ENCODE data around the gene MGLL. TPM values are rescaled to one million over a fixed set of nuclear protein-coding genes. Genes with fewer than 3 reads are reported as not detected.
A peak's percentile ranks its signal among the peaks of the same experiment; 100 is the strongest.

MGLL gene
- total and polyA plus RNA-seq, 4 donors, result 9.4 to 277 (median 74.2) TPM

GRCh38 chr3:127684871-127685707 lies 137.2 kb downstream of the MGLL start:
- no peak overlapping the region for H3K9ac ChIP-seq (ENCODE audit: low read depth in 1 of 2, low read length in 2 of 2)
- H3K4me1 ChIP-seq (ENCODE audit: control insufficient read depth in 4 of 4, insufficient read depth in 4 of 4, low read length in 3 of 4), result no peaks in the 10 kb centered on the region
- peak; percentile 66 for DNase-seq (ENCODE audit: low spot score)
- TF ChIP-seq TAF1 (conservative IDR thresholded peaks at IDR 0.05), result no peak
- no peak for TF ChIP-seq REST (IDR thresholded peaks at IDR 0.05)
- no peak for TF ChIP-seq FOXA1 (IDR thresholded peaks at IDR 0.05)
- TF ChIP-seq RXRA (IDR thresholded peaks at IDR 0.05), result no peak
- TF ChIP-seq EGR1 (IDR thresholded peaks at IDR 0.05; ENCODE audit: low read depth in 2 of 2), result no peak
- no peak for TF ChIP-seq ZBTB33 (IDR thresholded peaks at IDR 0.05)
- no peak for TF ChIP-seq GABPA (IDR thresholded peaks at IDR 0.05 in 1 of 2, conservative IDR thresholded peaks at IDR 0.05 in 1 of 2)
- H3K27ac ChIP-seq (ENCODE audit: low read depth in 1 of 2, low read length in 2 of 2), result no peak overlapping the region
- WGBS, result 73% methylated on average over 22 of the region's 22 CpGs
- no peaks in the 10 kb centered on the region for H3K36me3 ChIP-seq (ENCODE audit: control insufficient read depth in 4 of 4, insufficient read depth in 3 of 4, low read depth in 1 of 4, low read length in 3 of 4)
- no peak overlapping the region for H3K4me3 ChIP-seq (ENCODE audit: low read depth in 1 of 3, low read length in 3 of 3)
- H3K9me3 ChIP-seq (ENCODE audit: control insufficient read depth in 4 of 4, low read length in 3 of 4), result no peaks in the 10 kb centered on the region
- no peaks in the 10 kb centered on the region for H3K27me3 ChIP-seq (ENCODE audit: control insufficient read depth in 4 of 4, insufficient read depth in 4 of 4, low read length in 3 of 4)

GRCh38 chr3:127682561-127682960 lies 139.8 kb downstream of the MGLL start:
- H3K4me1 ChIP-seq (ENCODE audit: control insufficient read depth in 4 of 4, insufficient read depth in 4 of 4, low read length in 3 of 4), result no peaks in the 10 kb centered on the region
- no peak overlapping the region for H3K9ac ChIP-seq (ENCODE audit: low read depth in 1 of 2, low read length in 2 of 2)
- H3K27me3 ChIP-seq (ENCODE audit: control insufficient read depth in 4 of 4, insufficient read depth in 4 of 4, low read length in 3 of 4), result no peaks in the 10 kb centered on the region
- H3K36me3 ChIP-seq (ENCODE audit: control insufficient read depth in 4 of 4, insufficient read depth in 3 of 4, low read depth in 1 of 4, low read length in 3 of 4), result peaks cover 0 to 10% (median under 1%) of the 10 kb centered on the region in 4 donors
- no peak overlapping the region for H3K4me3 ChIP-seq (ENCODE audit: low read depth in 1 of 3, low read length in 3 of 3)
- H3K9me3 ChIP-seq (ENCODE audit: control insufficient read depth in 4 of 4, low read length in 3 of 4), result no peaks in the 10 kb centered on the region
- DNase-seq (ENCODE audit: low spot score), result no peak
- no peak overlapping the region for H3K27ac ChIP-seq (ENCODE audit: low read depth in 1 of 2, low read length in 2 of 2)
- WGBS, result 90% methylated on average over 8 of the region's 8 CpGs
- TF ChIP-seq RXRA (IDR thresholded peaks at IDR 0.05), result no peak
- TF ChIP-seq EGR1 (IDR thresholded peaks at IDR 0.05; ENCODE audit: low read depth in 2 of 2), result no peak
- no peak for TF ChIP-seq CTCF (IDR thresholded peaks at IDR 0.05; ENCODE audit: low read depth, low read length, missing input control)
- TF ChIP-seq TAF1 (conservative IDR thresholded peaks at IDR 0.05), result no peak
- TF ChIP-seq RAD21 (IDR thresholded peaks at IDR 0.05), result no peak
- TF ChIP-seq HNF4G (IDR thresholded peaks at IDR 0.05), result no peak
- no peak for TF ChIP-seq ATF3 (IDR thresholded peaks at IDR 0.05)
- TF ChIP-seq JUND (IDR thresholded peaks at IDR 0.05), result no peak
- no peak for TF ChIP-seq FOXA1 (IDR thresholded peaks at IDR 0.05)
- TF ChIP-seq ZBTB33 (IDR thresholded peaks at IDR 0.05), result no peak
- TF ChIP-seq GABPA (IDR thresholded peaks at IDR 0.05 in 1 of 2, conservative IDR thresholded peaks at IDR 0.05 in 1 of 2), result no peak
- TF ChIP-seq FOXA2 (IDR thresholded peaks at IDR 0.05), result no peak
- TF ChIP-seq REST (IDR thresholded peaks at IDR 0.05), result no peak
- no peak for TF ChIP-seq NR2F2 (IDR thresholded peaks at IDR 0.05)
- no peak for TF ChIP-seq YY1 (IDR thresholded peaks at IDR 0.05)
- TF ChIP-seq SP1 (IDR thresholded peaks at IDR 0.05), result no peak
- no peak for TF ChIP-seq MAX (IDR thresholded peaks at IDR 0.05)
